Globus pallidus (tissue), 1 donor: ENCODE data around the gene ZNF506.
"Not testable (repeated sequence)": the region's sequence is repeated elsewhere in the genome, so short reads cannot be mapped to it uniquely, and the experiment has no call there.

Experiments
- DNase-seq: peaks from one replicate; pipeline ENCODE4 v3.0.0-alpha.2; 2015; ENCODE audit warnings: low spot score

The ZNF506 gene

DNA sequence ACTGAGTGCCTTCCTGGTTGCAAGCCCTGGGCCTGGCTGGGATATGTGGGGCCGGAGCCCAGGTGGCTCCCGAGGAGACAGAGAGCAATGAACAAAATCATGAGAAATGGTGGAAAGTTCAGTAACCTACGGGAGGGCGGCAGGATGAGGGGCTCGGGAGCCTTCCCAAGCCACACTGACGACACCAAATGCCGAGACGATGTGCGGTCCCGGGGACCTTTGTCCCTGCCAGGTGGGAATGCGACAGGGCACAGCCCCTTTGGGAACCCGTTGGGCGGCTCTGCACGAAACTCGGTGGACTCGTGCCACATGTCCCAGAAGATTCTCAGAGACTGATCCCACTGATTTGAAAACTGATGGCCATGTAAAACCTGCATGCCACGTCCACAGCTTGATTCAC, 76.9 kb downstream of the ZNF506 start:
- no peak for DNase-seq

DNA sequence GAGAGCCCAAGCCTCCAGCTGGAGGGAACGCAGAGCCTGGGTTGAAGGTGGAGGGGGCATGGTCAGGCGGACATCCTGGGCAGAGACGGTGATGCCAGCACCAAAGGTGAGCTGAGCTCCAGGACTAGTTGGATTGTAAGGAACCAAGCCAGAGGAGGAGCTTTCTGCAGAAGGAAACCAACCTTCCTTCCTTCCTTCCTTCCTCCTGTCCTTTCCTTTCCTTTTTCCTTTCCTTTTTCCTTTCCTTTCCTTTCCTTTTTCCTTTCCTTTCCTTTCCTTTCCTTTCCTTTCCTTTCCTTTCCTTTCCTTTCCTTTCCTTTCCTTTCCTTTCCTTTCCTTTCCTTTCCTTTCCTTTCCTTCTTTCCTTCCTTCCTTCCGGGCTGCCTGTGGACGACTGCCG, 77.6 kb downstream of the ZNF506 start:
- not testable (repeated sequence) for DNase-seq

DNA sequence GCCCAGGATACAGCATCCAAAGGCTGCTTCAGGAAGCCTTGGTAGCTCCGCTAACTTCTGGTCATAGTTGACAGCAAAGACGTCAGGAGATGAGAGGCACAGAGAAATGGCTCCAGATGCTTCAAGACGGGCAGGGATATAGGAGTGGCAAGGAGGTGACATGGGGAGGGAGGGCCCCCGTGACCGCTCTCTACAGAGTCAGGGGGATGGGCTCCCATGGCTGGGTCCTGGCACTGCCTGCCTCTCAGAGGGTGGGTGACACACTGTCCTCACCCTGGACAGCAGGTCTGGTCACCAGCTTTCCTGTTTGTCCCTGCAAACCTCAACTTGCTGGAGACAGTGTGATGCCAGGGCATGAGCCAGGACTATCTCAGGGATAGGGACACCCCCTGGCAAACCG, 78.4 kb downstream of the ZNF506 start:
- DNase-seq, result no peak

DNA sequence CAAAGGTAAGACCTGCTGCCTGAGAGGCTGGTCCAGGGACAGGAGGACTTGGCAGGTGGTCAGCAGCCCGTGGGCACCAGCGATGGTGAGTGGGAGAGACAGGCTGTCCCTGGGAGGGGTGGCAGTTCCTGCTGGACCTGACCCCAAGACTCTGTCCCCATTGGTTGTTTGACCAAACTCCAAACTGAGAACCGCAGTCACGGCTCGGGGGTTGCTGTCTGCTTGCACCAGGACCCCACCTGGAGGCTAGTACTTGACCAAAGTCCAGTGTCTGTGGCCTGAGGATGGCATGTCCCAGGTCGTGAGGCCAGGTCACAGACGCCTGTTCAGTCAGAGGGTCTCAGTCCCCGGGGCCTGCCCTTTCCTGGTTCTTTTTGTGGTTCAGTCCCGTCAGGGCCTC, 78.8 kb downstream of the ZNF506 start:
- no peak for DNase-seq
